NOMO-1 treated with dmso at 0.1 percent for 144 hours (cell line): Measurements from ENCODE around the gene ARHGEF37.
A peak's percentile ranks its signal among the peaks of the same experiment; 100 is the strongest.
"Not testable (repeated sequence)": the region's sequence is repeated elsewhere in the genome, so short reads cannot be mapped to it uniquely, and the experiment has no call there.

Experiments
- DNase-seq: peaks from one replicate; lab custom pipeline; 2025; ENCODE audit not compliant: unreplicated experiment; lab: John Stamatoyannopoulos, UW

The ARHGEF37 gene

DNA sequence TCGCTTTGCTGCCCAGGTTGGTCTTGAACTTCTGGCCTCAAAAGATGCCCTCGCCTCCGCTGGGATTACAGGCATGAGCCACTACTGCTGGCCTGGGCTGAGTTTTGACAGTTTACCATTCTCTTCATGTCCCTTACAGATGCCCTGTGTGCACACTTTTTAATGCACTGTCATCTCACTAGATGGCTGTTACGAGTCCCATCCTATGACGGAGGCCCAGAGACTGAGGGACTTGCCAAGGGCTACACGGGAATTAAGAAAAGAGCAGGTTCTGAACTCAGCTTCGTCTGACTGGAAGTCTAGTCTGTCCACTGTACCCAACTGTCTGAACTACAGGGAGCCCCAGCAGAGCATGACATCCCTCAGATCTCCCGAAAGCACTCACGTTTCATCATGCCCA lies 63.9 kb downstream of the ARHGEF37 start:
- DNase-seq = no peak

- DNase-seq = no peak
These were observed 64.4 kb downstream of the ARHGEF37 start for GRCh38 chr5:149645725-149646124.

- no peak for DNase-seq
These were observed 65.3 kb downstream of the ARHGEF37 start for GRCh38 chr5:149646564-149646963.

- DNase-seq = no peak
These were observed 66.0 kb downstream of the ARHGEF37 start for GRCh38 chr5:149647334-149647733.

DNA sequence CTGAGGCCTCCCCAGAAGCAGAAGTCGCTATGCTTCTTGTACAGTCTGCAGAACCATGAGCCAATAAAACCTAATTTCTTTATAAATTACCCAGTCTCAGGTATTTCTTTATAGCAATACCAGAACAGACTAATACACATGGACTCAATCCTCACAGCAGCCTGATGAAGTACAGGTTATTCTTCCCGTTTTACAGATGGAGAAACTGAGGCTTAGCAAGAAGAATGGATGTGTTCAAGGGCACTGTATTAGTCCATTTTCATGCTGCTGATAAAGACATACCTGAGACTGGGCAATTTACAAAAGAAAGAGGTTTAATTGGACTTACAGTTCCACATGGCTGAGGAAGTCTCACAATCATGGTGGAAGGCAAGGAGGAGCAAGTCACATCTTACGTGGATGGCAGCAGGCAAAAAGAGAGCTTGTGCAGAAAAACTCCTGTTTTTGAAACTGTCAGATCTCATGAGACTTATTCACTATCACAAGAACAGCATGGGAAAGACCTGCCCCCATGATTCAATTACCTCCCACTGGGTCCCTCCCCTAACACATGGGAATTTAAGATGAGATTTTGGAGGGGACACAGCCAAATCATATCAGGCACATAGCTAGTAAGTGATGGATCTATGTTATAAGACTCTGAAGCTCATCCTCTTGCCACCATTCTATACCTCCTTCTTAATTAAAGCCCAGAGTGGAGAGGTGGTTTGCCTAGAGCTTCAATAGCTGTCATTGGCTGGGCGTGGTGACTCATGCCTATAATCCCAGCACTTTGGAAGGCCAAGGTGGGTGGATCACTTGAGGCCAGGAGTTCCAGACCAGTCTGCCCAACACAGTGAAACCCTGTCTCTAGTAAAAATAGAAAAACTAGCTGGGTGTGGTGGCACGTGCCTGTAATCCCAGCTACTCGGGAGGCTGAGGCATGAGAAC lies 67.4 kb downstream of the ARHGEF37 start:
- DNase-seq = not testable (repeated sequence)

DNA sequence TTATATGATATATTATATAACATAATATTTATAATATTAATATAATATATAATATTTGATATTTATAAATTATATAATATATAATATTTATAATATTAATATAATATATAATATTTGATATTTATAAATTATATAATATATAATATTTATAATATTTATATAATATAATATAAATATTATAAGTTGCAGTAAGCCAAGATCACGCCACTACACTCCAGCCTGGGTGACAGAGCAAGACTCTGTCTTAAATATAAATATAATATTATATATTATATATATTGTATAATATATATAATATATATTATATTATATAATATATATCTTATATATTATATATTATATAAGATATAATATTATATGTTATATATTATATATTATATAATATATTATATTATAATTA lies 68.4 kb downstream of the ARHGEF37 start:
- not testable (repeated sequence) for DNase-seq

- DNase-seq = peak; percentile 31
These were observed 70.4 kb downstream of the ARHGEF37 start for GRCh38 chr5:149651686-149652085.

DNA sequence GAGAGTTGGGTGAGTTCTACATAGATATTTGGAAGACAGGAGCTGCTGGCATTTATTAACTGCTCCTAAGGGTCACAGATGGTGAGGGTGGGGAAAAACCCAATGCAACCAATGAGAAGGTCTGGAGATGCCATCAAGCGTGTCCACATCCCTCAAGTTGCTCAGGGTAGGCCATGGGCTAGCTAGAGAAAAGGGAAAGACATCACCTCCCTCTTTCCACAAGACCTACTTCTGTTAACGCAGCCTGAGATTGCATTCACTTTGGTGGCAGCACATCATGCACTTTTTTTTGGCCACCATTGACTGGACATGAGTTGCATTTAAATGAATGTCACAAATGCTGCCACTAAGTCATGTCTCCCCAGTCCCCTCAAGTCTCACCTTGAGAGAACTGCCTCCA lies 71.4 kb downstream of the ARHGEF37 start:
- DNase-seq = no peak

- no peak for DNase-seq
These were observed 72.9 kb downstream of the ARHGEF37 start for GRCh38 chr5:149654231-149654630.

GRCh38 chr5:149654883-149655505 lies 73.7 kb downstream of the ARHGEF37 start:
- no peak for DNase-seq

DNA sequence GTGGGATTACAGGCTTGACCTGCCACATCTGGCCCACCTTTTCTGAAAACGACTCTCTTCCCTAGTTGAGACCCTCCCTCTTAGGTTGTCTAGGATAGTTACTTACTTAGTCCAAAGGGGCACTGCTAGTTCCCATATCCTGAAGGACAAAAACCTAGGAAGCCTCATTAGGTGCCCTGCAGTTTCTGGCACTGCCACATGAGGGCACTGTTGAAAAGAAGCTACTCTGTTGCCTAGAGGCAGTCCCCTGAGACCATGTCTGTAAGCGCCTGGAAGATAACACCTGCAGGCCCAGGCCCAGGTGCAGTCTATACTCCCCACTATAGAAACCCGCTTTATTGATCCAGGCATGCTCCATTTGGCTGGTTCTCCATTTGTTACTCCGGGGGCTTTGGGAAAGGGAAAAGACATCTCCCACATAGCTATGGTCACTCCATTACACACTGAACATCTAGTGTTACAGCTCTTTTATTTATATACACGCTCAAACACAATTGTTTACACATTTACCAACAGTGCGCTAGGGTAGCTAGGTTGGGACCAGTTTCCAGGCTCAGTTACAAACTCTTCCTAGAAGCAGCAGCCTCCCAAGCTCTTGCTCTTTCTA lies 75.4 kb downstream of the ARHGEF37 start:
- DNase-seq = no peak

DNA sequence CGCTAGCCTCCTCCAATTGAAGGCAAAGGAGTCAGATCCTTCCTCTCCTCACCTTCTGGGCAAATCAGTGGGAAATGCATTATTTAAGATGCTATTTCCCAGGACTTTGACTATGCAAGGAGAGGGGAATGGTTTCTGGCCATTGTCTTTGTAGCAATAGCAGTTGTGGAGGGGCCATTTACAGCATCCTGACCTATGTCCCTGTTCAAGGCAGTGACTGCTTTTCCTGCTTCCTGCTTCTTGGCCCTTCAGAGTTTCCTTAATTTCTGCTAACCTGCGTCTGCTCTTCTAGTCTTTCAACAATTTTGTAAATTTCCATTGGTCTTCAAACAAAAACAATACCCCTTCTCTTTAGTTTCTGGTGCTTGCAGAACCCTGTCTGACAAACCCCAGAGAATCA lies 76.0 kb downstream of the ARHGEF37 start:
- no peak for DNase-seq

DNA sequence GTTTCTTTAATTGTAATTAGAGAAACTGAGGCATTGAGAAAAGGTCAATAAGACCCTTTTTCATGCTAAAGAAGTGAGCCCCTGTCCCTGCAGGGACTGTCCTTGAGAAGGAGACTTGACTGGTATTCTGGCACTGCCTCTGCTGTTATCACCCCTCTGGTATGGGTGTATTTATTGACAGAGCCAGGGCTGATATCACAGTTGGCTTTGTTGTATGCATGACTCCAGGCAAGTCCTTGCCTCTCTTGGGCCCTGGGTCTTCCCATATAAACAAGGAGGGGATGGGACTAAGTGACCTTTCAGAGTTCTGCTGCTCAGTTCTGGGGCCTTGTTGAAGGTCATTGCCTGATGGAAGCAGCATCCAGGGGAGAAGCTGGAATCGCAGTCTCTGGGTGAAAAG lies 77.0 kb downstream of the ARHGEF37 start:
- DNase-seq = no peak

DNA sequence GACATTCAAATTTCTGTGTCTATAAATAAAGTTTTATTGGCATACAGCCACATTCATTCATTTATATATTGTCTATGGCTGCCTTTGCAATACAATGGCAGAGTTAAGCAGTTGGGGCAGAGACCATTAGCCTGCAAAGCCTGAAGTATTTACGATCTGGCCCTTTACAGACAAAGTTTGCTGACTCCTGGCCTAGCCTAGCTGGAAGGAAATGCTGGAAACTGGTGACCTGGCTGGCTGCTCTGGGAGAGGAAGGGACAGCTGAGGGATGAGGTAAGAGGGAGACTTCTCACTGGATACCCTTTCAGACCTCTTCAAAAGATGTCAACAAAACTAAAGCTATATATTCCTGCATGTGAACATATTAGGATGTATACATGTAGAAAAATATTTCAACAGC lies 82.8 kb downstream of the ARHGEF37 start:
- no peak for DNase-seq

DNA sequence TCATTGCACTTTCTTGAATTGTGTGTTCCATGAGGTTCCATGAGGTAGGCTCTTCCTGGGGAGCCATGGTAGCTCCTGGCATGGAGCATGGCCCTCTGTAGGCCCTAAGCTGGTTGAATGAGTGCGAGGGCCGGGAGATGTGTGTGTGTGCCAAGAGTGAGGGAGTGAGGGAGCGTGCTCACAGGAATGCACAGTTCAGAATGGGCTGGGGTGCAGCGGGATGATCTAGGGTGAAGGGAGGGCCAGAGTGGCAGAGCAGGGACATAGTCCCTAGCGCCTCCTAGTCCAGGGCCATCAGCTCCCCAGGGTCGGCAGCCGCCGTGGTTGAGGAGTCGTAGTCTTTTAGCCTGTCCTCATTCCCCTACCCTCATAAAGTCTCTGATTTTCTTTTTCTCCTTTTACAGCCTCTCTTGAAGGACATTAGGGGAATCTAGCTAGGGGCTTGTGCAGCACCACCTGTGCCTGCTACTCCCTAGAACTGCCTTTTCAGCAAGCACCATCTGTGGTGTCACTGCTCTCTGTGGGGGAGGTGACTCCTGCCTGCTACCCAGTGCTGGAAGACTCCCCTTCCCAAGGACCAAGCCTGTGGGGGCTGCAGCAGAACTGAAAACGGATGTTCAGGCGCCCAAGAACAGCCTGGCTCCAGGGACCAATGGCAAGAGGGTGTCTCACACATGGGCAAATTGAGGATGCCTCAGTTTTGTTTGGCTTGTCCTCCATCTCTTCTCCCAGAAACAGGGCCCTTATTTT lies 83.5 kb downstream of the ARHGEF37 start:
- no peak for DNase-seq

DNA sequence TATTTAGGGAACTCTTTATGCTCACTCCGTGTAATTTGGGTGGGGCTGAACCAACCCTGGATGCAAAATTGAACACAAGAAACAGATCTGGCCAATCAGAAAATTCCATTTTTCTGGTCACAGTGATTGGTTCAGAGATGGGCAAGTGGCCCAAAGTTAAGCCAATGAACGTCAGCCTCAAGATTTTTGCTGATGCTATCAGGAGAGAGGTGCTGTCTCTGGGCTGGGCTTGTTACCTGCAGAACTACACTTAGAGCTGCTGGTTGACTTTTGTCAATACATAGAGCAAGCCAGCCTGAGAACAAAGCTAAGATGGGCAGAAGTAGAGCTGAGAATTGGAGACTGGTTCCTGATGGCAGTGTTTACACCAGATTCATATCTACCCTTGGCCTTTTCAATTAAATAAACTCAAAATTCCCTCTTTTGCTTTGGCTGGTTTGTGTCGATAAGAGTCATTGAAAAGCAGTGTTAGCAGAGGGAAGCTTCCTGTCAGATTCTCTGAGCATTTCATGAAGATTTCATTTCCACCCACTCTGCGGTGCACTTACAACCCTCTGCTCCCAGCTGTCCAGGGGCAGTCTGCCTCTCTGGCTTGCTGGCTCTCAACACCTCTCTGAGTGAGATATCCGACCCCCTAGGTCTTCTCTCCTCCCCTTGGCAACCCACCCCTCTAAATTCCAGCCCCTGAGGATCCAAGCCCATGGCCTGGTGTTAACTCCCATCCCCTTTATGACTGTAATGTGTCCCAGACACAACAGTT lies 84.3 kb downstream of the ARHGEF37 start:
- DNase-seq = no peak

DNA sequence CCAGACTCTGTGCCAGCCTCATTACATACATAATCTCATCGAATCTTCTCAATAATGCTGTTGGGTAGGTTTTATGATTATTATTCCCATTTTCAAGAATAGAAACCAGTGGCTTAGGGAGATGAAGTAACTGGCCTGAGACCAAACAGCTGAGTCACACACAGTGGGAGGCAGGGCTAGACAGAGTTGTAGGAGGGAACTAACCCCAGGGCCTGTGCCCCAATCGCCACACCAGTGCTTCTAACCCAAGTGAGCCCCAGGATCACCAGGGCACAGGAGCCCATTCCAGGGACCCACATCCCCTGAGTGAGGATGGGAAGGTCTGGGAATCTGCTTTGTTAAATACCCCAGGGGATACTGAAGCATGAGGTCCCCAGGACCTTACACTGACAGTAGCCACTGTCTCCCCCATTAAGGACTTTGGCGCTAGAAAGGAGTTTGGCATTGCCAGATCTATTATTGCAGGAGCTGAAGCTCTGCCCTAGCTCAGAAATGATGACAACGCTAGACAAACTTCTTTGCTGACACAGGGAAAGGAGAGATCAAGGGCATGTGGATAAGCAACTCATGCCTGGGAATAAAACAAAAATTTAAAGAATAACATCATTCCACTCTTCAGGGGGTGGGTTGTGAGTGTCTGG lies 85.0 kb downstream of the ARHGEF37 start:
- DNase-seq = peak; percentile 74

DNA sequence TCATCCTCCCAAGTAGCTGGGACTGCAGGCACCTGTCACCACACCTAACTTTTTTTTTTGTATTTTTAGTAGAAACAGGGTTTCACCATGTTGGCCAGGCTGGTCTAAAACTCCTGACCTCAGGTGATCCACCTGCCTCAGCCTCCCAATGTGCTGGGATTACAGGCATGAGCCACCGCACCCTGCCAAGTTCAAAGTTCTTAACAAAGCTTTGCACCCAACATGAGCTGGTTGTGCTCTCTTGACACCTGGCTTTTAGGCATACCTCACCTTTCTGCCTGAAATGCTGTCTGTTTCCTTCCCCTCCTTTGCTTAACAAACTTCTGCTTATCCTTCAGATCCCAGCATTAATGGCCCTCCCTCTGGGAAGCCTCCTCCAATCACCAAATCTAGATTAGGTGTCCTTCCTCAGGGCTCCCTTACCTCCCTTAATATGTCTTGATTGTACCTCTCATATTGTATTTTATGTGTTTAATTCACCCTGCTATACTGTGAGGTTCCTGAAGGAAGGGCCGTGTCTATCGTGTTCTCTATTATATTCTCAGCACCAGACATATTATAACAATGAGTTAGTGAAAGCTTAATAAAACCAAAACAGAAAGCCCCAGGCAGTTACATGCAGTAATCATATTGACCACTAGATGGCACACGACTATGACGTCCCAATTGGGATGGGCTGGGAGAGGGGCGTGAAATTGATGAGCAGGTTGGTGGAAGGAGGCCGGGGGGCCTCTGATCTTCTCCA lies 86.0 kb downstream of the ARHGEF37 start:
- peak; percentile 33 for DNase-seq

DNA sequence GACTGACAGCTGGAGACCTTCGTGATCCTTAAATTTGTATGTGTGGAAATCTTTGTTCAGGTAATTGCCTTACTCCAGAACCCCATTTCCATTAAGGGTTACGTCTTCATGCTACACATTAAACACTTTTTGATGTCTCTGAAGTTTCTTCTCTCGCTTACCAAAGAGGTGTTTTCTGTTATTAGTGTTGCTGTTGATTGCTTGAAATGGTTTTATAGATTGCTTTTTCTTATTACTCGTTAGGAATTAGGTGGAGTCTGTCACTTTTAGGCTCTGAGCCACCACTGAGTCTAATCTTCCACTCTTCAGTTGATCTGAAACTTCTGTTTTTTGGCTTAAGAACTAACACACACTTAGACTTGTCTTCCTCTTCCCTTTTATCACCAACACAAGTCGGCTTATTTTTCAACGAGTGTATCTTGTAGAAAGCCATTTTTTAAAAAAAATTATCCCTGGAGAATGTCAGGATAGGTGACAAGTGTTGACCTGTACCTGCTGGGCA lies 86.6 kb downstream of the ARHGEF37 start:
- peak; percentile 43 for DNase-seq
